Embryonic facial prominence (tissue), 1 donor: ENCODE data around the gene TMEM151B.
"Not testable (repeated sequence)": the region's sequence is repeated elsewhere in the genome, so short reads cannot be mapped to it uniquely, and the experiment has no call there.

Experiments
- DNase-seq: peaks from one replicate; pipeline ENCODE4 v3.0.0-alpha.2; 2016; ENCODE audit errors: extremely low spot score

TMEM151B gene

GRCh38 chr6:44269921-44270525 is at the start of gene TMEM151B:
Gene TMEM151B, plus strand, starts transcription at chr6:44270450. Its CDS starts 293 bp downstream, at chr6:44270743.
- DNase-seq = no peak

DNA sequence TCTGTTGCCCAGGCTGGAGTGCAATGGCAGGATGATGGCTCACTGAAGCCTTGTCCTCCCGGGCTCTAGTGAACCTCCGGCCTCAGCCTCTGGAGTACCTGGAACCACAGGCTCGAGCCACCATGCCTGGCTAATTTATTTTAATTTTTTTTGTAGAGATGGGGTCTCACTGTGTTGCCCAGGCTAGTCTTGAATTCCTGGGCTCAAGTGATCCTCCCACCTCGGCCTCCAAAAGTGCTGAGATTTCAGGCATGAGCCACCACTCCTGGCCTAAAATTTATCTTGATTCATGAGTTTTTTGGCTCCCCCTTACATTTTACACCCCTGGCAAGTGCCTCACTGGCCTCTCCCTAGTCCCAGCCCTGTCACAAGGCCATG is 49.3 kb upstream of the TMEM151B start:
- DNase-seq = no peak

DNA sequence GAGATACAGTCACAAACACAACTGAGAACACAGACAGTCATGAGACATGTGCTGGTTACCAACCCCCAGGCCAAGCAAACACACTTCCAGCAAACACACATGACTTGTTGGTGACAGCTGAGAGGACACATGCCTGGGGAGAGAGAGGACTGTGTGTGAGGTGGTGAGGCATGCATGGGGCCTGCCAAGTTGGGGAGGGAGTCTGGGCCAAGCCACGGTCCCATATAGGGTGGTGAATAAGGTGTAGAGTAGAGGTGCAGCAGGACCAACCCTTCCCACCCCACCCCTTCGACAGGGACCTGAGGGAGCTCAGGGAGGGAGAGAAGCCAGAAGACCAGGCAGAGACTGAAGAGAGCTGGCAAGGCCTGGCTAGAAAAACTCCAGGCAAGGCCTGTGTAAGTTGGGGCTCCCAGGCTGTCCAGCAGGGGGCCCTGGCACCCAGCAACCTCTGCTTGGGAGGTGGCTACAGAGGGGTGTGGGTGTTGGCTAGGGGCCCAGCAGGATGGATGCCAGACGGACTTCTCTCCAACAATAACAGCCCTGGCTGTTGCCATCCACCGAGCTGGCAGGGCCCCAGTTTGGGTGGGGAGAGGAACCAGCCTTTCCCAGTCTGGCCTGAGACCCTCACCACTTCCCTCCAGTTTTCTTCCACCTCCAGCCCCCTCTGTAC is 48.8 kb upstream of the TMEM151B start:
- no peak for DNase-seq

DNA sequence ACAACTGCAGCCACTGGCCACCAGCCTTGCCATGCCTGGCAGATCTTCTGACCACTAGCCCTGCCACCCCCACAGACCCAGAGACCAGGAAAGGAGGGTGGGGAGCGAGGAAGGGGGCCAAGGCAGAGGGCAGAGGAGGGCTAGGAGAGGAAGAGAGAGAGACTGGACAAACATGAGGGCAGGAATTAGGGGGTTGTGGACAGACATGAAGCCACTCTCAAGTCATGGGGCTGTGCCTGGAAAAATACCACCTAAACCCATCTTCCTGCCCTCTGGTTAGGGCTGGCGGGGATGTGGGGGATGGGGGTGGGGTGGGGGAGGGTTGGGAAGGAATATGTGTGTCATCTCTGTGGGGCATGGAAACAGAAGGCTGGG is 48.3 kb upstream of the TMEM151B start:
- no peak for DNase-seq

DNA sequence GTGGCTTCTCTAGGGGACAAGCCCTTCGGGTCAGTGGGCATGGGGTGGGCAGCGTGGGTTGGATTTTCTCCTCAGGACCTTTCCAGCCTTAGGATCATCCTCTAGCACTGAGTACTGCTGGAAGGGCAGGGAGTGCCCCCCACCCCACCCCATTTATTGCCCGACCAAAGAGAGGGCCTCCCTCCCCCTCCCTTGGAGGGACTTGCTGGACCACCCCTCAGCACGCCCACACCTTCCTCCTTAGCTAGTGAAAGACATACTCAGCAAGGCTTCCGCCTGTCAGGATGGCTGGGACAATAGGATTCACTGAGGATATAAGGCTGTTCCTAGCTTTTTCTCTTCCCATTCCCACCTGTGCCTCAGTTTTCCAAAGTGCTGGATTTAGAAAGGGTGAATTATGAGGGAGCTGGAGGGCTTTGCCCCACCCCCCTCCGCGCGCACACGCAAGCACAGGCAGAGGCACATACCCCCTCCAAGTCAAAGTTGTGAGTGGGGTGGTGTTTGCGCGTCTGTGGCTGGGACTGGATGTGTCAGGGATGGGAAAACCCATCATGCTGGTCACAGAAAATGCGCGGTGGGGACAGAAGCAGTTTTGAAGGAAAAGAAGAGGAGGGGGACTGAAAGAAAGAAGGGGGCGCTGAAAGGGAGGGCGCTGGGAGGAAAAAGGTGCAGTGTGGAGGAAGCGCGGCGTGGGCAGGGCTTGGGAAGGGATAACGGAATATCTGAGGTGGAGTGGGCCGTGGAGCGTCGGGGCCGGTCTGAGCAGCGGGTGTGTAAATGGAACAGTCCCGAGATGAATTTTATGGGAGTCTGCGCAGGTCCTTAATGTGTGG is 47.5 kb upstream of the TMEM151B start:
- DNase-seq = no peak

DNA sequence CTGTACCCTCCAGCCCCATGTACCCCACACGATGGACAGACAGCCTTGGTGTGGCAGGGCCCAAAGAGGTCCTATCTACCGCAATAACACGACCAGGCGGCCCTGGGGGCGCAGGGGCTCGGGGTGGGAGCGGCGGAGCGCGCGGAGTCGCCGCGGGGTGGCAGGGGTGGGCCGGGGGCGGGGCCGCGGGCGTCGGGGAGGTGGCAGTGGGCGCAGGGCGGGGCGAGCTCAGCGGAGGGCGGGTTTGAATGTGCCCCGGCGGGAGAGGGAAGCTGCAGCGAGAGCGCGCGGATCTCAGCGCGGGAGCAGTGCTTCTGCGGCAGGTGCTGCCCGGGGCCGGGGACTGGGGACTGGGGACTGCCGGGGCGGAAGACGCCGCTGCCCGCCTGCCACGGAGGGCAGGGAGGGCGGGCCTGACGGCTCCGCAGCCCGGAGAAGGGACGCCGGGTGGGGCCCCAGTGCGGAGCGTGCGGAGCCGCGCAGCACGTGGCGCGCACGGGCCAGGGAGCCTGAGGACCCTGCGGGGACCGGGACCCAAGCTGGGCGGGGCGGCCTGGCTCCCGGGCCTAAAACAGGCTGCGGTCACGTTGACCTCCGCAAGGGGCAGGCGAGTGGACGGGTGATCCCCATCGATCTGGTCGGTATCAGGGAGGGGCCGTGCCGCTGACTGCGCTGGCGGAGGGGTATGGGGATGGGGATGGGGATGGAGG is 46.8 kb upstream of the TMEM151B start, which contains the start of gene SLC29A1:
Gene SLC29A1, plus strand, starts transcription at position 277 of the 710 bp plus-strand sequence. CDS start 3,719 bp downstream, outside the sequence.
- DNase-seq = no peak

DNA sequence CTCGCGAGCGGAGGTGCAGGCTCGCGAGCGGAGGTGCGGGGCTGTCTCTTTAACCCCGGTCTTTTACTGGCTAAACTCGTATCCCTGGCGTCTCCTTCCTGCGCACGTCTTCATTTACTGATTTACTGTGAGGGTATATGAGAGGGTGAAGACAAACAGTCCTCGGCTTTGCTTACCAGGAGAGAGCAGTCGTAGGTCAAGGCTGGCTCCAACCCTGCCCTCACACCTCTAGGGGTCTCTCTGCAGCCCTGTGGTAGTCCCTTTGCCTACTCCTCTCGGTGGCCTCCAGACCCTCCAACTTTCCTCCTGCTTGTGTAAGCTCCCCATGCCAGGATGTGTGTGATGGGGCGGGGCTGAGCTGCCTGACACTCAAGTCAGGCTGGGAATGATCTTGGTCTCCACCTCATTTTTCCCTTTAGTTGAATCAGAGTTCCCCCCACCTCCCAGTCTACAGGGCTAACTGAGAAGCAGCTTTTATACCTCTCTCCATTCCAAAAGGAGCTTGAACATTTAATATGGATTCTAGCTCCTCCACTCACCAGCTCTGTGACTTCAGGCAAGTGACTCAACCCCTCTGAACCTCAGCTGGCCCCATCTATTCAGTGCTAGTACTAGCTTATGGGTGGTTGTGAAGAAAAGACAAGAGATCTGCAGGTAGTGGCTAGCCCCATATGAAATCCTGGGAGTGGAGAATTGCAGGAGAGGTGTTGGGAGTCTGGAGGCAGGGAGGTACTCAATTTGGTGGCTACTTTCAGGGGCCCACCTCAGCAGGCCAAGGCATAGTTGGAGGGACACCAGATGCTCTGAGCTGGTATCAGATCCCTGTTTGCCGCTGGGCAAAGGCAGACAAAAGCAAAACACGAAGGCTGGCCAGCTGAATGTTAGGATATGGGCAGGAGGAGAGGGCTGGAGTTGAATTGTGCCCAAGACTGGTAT is 46.0 kb upstream of the TMEM151B start:
- no peak for DNase-seq

DNA sequence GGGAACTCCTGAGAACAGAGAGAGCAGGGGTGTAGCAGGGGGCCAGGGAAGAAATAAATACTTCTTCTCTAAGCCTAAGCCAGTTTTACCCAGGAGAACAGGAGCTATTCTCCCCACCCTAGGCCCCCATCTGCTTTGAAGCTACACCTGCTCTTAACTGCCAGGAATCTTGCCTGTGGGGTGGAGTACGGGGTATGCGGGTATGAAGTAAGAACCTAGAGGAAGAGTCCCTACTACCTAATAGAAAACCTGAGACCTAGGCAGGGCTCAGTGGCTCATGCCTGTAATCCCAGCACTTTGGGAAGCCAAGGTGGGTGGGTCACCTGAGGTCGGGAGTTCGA is 45.3 kb upstream of the TMEM151B start:
- no peak for DNase-seq

DNA sequence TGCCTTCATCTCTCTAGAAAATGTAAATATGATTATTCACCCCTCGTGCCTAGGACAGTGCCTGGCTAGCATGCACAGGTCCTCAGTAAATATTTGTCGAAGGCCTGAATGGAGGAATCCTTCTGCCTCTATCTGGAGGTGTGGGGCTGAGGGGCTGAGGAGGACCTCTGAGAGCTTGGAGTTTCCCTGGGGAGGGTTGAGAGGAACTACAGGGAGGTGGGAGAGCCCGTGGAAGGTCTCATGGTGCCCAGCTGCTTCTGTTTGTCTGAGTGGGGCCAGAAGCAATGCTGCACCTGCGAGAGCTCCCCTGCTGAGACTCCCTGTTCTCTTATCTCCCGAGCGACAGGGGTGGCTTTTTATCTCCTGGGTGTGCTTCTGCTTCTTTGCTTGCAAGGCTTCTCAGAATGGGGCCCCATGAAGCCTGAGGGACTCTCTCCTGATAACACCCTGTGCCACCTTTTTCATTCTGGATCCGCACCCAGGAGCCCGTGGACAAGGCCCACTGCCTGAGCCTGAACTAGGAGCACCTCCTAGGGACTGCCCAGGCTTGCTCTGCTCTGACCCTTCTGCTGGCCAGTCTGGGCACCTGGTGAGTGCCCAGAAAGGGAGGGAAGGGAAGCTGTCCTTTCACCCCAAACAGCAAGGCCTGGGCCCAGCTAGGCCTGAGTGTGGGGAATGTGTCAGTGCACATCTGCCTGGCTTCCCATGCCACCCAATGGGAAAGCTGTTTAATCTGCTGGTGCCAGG is 44.5 kb upstream of the TMEM151B start:
- DNase-seq = no peak

GRCh38 chr6:44226368-44227147 is 43.7 kb upstream of the TMEM151B start:
- DNase-seq = no peak

- DNase-seq = no peak
These were observed 43.0 kb upstream of the TMEM151B start for GRCh38 chr6:44227148-44227793.

DNA sequence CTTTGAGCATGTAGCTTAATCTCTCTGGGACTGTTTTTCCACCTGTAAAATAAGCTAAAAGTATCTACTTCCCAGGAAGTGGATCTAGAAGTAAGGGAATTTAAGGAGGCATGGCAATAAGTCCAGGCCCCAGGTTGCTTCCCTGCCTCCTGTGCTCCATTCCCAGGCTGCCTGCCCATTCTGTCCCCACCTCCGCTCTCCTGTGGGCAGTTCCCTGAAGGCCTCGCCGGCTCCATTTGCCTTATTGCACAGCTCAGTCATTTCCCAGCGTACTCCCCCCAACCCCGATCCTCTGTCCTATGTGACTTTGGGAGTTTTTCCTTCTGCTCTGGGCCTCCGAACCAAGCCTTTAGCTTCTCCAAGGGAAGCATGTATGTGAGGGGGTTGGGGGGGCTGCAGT is 42.2 kb upstream of the TMEM151B start:
- DNase-seq = no peak

- DNase-seq = no peak
These were observed 41.8 kb upstream of the TMEM151B start for GRCh38 chr6:44228433-44228832.

DNA sequence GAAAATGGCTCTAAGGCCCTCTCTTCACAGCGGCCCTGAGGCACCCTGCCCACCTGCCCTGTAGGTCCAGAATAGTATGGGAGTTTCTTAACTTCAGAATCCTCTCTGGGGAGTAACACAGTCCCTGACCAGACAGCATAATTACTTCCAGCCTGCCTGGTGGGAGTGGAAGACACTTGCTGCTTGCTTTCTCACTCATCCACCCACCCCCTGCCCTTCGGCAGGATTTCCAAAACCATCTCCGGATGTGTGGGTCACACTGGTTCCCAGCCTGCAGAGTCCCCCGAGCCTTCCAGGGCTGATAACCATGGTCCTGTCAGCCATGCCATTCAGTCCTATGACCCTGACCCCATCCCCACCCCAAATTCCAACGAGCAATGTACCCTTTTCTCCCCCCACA is 41.4 kb upstream of the TMEM151B start:
- DNase-seq = no peak

DNA sequence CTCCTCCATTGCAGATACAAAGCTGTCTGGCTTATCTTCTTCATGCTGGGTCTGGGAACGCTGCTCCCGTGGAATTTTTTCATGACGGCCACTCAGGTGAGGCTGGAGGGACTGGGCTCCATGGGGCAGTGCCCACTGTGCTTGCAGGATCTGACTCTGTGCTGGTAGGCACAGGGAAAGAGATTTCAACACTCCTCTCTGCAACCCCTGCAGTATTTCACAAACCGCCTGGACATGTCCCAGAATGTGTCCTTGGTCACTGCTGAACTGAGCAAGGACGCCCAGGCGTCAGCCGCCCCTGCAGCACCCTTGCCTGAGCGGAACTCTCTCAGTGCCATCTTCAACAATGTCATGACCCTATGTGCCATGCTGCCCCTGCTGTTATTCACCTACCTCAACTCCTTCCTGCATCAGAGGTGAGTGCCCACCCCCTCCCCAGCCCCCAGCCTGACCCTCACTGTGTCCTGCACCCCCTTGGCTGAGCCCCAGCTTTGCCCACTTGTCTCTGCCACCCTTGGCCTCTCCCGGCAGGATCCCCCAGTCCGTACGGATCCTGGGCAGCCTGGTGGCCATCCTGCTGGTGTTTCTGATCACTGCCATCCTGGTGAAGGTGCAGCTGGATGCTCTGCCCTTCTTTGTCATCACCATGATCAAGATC is 40.7 kb upstream of the TMEM151B start:
- no peak for DNase-seq

DNA sequence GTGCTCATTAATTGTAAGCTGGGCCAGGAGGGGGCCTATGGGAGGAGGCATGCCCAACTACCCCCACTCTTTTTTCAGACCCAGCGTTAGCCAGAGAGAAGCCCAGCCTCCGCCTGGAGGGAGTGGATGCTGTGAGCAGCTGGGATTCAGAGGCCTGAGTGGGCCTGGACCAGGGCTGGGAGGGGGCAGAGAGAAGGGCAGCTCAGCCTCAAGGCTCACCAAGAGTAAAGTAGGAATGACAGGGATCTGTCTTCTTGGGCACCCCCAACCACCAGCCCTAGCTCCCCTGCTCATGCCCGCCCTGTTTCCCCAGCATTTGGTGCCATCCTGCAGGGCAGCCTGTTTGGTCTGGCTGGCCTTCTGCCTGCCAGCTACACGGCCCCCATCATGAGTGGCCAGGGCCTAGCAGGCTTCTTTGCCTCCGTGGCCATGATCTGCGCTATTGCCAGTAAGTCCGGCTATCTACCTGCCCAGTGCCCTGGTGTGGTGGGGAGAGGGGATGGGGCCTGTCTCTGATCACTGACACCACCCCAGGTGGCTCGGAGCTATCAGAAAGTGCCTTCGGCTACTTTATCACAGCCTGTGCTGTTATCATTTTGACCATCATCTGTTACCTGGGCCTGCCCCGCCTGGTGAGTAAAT is 40.1 kb upstream of the TMEM151B start:
- no peak for DNase-seq

GRCh38 chr6:44231426-44231825 is 38.8 kb upstream of the TMEM151B start:
- not testable (repeated sequence) for DNase-seq
